K562 (cell line): ENCODE measurements around the gene ATP2A3. TPM values are rescaled to one million over a fixed set of nuclear protein-coding genes. Genes with fewer than 3 reads are reported as not detected.
A peak's percentile ranks its signal among the peaks of the same experiment; 100 is the strongest.

ENCODE experiments used
- ATAC-seq: fragments of 200-7000 bp; cut with Tn5 transposase; 3 replicates; pipeline ENCODE4 v1.9.1; 2020; ENCODE audit warnings: moderate library complexity
- BruUV-seq: library from RNA; stranded (reverse); fragments of 400-500 nt; replicated peaks from 2 replicates; lab custom pipeline; 2021; lab: Mats Ljungman, UMichigan
- CTCF ChIA-PET: fragments of 300-600 bp; formaldehyde crosslinking; extraction: SDS; loops from one replicate; lab custom pipeline; 2021; ENCODE audit warnings: low intra/inter-chr PET ratio; lab: Yijun Ruan, JAX
- POLR2A ChIA-PET: fragments of 300-600, 350-650 bp; sonication (Branson Sonifier 250); formaldehyde crosslinking; extraction: SDS; loops from one replicate; lab custom pipeline; 2021; ENCODE audit warnings: antibody characterized with exemption, inconsistent platforms; lab: Yijun Ruan, JAX
- DNase-seq, 4 experiments: peaks; one replicate each; pipeline versions ENCODE4 v3.0.0 to v3.0.0-alpha.2; 2011 to 2018; ENCODE audit warnings: low spot score in 3 of 4, mixed read lengths in 3 of 4; ENCODE audit errors: extremely low read depth in 1 of 4
- FAIRE-seq: peaks from 2 replicates; lab custom pipeline; 2011; peaks lifted over from hg19 to GRCh38; lab: Jason Lieb, UNC
- H2AFZ ChIP-seq: 2 replicates; pipeline ENCODE4 v1.6.0; 2011; ENCODE audit warnings: low read depth, low read length, control low read depth, inconsistent platforms
- H3K27ac ChIP-seq: fragments of 200-600 bp; 3 replicates; pipeline ENCODE4 v1.8.0; 2011; ENCODE audit warnings: low read depth, mild to moderate bottlenecking, control low read depth, inconsistent platforms, low read length, moderate library complexity, mixed read lengths; ENCODE audit errors: extremely low read depth
- H3K27me3 ChIP-seq, 2 experiments: fragments of 300-600 bp in 1 of 2; 2 replicates in 1 of 2; 3 replicates in 1 of 2; pipeline versions ENCODE4 v1.6.0 to v1.8.0; 2011; ENCODE audit warnings: inconsistent platforms in 2 of 2, low read length in 2 of 2, mild to moderate bottlenecking in 1 of 2, mixed read lengths in 1 of 2, moderate library complexity in 1 of 2; ENCODE audit not compliant: control insufficient read depth in 2 of 2, insufficient read depth in 2 of 2
- H3K36me3 ChIP-seq: fragments of 300-600 bp; 3 replicates; pipeline ENCODE4 v1.8.0; 2011; ENCODE audit warnings: mild to moderate bottlenecking, low read length, inconsistent platforms; ENCODE audit not compliant: control insufficient read depth, insufficient read depth
- H3K4me1 ChIP-seq, 2 experiments: fragments of 200-600 bp in 1 of 2; replicated peaks in 1 of 2; 2 replicates in 1 of 2; 3 replicates in 1 of 2; pipeline versions ENCODE4 v1.5.1 to v1.8.0; 2011; ENCODE audit warnings: inconsistent platforms in 2 of 2, low read length in 2 of 2, mild to moderate bottlenecking in 1 of 2, mixed read lengths in 1 of 2, moderate library complexity in 1 of 2; ENCODE audit not compliant: control insufficient read depth in 2 of 2, insufficient read depth in 2 of 2
- H3K4me2 ChIP-seq: 2 replicates; pipeline ENCODE4 v1.6.1; 2011; ENCODE audit warnings: low read length, control low read depth, inconsistent platforms, mixed read lengths; ENCODE audit not compliant: insufficient read depth
- H3K4me3 ChIP-seq: fragments of 200-600 bp; sonication (generic), shearing (Covaris generic); 2 replicates; pipeline ENCODE4 v1.5.1; 2016; ENCODE audit warnings: control low read depth, inconsistent platforms
- H3K79me2 ChIP-seq: fragments of 200-600 bp; 3 replicates; pipeline ENCODE4 v1.8.0; 2011; ENCODE audit warnings: low read length, inconsistent platforms; ENCODE audit not compliant: control insufficient read depth, insufficient read depth
- H3K9ac ChIP-seq, 2 experiments: 2 replicates each; pipeline versions ENCODE4 v1.6.0 to v1.6.1; 2011; ENCODE audit warnings: low read depth in 2 of 2, low read length in 2 of 2, control low read depth in 1 of 2, inconsistent platforms in 1 of 2, mild to moderate bottlenecking in 1 of 2, mixed read lengths in 1 of 2; ENCODE audit not compliant: insufficient read depth in 1 of 2
- H3K9me1 ChIP-seq: one replicate; pipeline ENCODE4 v1.6.0; 2011; ENCODE audit warnings: inconsistent platforms, mild to moderate bottlenecking, low read length, moderate library complexity; ENCODE audit not compliant: control insufficient read depth, insufficient read depth
- H3K9me3 ChIP-seq: replicated peaks from 2 replicates; pipeline ENCODE4 v1.5.1; 2011; ENCODE audit warnings: low read depth, low read length, inconsistent platforms; ENCODE audit not compliant: control insufficient read depth, insufficient read depth
- H4K20me1 ChIP-seq: replicated peaks from 2 replicates; pipeline ENCODE4 v1.6.1; 2011; ENCODE audit warnings: low read length, inconsistent platforms, mixed read lengths; ENCODE audit not compliant: control insufficient read depth, insufficient read depth
- POLR2G ChIP-seq: fragments of 200-400 bp; formaldehyde crosslinking; IDR thresholded peaks from 2 replicates; pipeline ENCODE4 v1.6.1; 2017; ENCODE audit warnings: low read depth, mild to moderate bottlenecking, antibody characterized with exemption, low read length, moderate library complexity
- WGBS: fragments of 100-300 bp; shearing (Covaris generic); methylation state at CpG from one replicate; pipeline ENCODE4 v1.1.6; 2016; ENCODE audit warnings: low coverage, mixed read lengths; ENCODE audit not compliant: insufficient coverage; ENCODE audit errors: missing lambda C conversion rate; 5-methylcytosine and 5-hydroxymethylcytosine counted together
- in situ Hi-C: fragments of 300-500 bp; cut with MboI; formaldehyde crosslinking; loops from 4 replicates; pipeline ENCODE4 v1.15.0; 2018; ENCODE audit warnings: inconsistent platforms, mixed read lengths
- intact Hi-C: fragments of 100-400 bp; cut with micrococcal nuclease; formaldehyde crosslinking; loops from 2 replicates; pipeline ENCODE4 v1.14.2; 2022
- polyA plus RNA-seq, 8 experiments: library from polyadenylated mRNA; depleted of rRNA in 4 of 8; stranded (reverse) in 5 of 8; unstranded in 3 of 8; fragments of >200 nt; fragmentation: Nextera tagmentation in 2 of 8; fragmentation: Illumina TruSeq in 1 of 8; extraction: Ambion mirVana in 2 of 8; extraction: Trizol in 1 of 8; gene quantifications; 2 replicates each; pipeline versions ENCODE4 v1.2.1 to v1.2.3, GENCODE V29; 2011 to 2014; ENCODE audit warnings: inconsistent platforms in 1 of 8, missing spikeins in 1 of 8
- total RNA-seq, 7 experiments: library from RNA; depleted of rRNA in 6 of 7; stranded (reverse); fragments of >200 nt in 6 of 7; fragmentation: Illumina TruSeq in 2 of 7; extraction: Trizol in 2 of 7; gene quantifications; 2 replicates each; pipeline versions ENCODE4 v1.2.1 to v1.2.3, GENCODE V29; 2011 to 2021; ENCODE audit warnings: low replicate concordance in 1 of 7
- TF ChIP-seq, protein P1 (sequence below): sonication (generic); formaldehyde crosslinking; IDR thresholded peaks from 2 replicates; pipeline ENCODE4 v1.8.1; 2023; ENCODE audit warnings: mild to moderate bottlenecking, missing genetic modification reagents

ATP2A3 gene
- total and polyA plus RNA-seq, 9 of the 15 experiments (the other 6 are each of a cell fraction or from before 2014, with no cell fraction given): 0.65 to 103 (median 31.3) TPM

DNA sequence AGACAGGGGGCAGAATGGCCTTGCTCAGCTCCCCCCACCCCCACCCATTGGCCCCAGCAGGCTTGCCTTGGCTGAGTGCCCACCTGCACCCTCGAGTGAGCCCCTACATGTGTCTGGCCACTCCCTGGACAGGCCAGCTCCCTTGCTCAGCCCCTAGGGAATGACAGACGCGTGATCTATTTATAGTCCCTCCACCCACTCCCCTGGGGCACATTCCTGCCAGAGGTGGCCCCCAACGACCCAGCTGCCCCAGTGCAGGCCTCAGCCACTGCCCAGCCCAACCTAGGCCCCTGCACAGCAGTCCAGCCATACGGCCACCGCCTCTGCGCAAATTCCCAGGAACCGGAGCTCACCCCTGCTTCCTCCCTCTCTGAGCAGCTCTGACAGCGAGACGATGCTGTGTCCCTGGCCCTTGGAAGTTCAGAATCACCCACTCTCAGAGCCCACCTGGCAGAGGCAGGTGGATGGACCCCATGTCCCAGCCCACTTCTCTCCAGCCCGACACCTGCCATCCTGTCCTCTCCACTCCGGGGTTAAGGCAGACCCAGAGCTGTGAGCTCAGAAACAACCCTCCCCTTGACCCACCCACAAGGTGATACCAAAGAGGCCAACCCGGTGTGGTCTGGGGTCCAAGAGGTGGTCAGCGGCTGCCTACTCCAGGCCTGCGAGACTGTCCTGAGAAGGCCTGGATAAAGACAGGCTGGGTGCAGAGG lies 36.5 kb downstream of the ATP2A3 start:
- DNase-seq (no peak), FAIRE-seq (no peak), ATAC-seq (no peak)
- H3K9ac ChIP-seq: peak overlapping the region in 1 of 2 experiments; percentile 52; a peak in 2 of 4 replicates
- H3K27me3 ChIP-seq: no peaks in the 10 kb centered on the region
- CTCF ChIA-PET: no interaction called here
- no TSS peak for BruUV-seq
- in situ Hi-C loops: no loop called here
- TF ChIP-seq POLR2G: 0 out of 2 replicates have a peak, but pooled peaks have one; percentile 28
- TF ChIP-seq, protein P1, sequence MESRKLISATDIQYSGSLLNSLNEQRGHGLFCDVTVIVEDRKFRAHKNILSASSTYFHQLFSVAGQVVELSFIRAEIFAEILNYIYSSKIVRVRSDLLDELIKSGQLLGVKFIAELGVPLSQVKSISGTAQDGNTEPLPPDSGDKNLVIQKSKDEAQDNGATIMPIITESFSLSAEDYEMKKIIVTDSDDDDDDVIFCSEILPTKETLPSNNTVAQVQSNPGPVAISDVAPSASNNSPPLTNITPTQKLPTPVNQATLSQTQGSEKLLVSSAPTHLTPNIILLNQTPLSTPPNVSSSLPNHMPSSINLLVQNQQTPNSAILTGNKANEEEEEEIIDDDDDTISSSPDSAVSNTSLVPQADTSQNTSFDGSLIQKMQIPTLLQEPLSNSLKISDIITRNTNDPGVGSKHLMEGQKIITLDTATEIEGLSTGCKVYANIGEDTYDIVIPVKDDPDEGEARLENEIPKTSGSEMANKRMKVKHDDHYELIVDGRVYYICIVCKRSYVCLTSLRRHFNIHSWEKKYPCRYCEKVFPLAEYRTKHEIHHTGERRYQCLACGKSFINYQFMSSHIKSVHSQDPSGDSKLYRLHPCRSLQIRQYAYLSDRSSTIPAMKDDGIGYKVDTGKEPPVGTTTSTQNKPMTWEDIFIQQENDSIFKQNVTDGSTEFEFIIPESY: no peak
- no peak overlapping the region for H3K4me3 ChIP-seq
- intact Hi-C loops: no loop called here
- POLR2A ChIA-PET: interaction anchor here (0.9 kb wide), 1 partner anchor 12 kb away, joined by 4 read pairs; the partner anchor contains the start of gene P2RX1
- H2AFZ ChIP-seq: no peak overlapping the region
- peaks cover 2 to 24% of the 10 kb centered on the region in 2 experiments; a peak in 2 of 5 replicates for H3K4me1 ChIP-seq
- H4K20me1 ChIP-seq: no peaks in the 10 kb centered on the region; the same call in 1 of the 2 replicates
- peaks cover 37% of the 10 kb centered on the region; the same call in 2 of the 3 replicates for H3K36me3 ChIP-seq
- no peaks in the 10 kb centered on the region for H3K79me2 ChIP-seq
- H3K9me3 ChIP-seq: no peaks in the 10 kb centered on the region
- H3K27ac ChIP-seq: no peak overlapping the region
- H3K9me1 ChIP-seq: no peaks in the 10 kb centered on the region
- H3K4me2 ChIP-seq: no peak overlapping the region
- 92% methylated on average over 10 of the region's 15 CpGs for WGBS
